HG03103 (cell line): ENCODE measurements around the gene COPS7A.
A peak's percentile ranks its signal among the peaks of the same experiment; 100 is the strongest.

Experiments
- ATAC-seq: cut with Tn5 transposase; IDR thresholded peaks from one replicate; pipeline ENCODE4 v1.9.1; 2021; ENCODE audit warnings: low read depth; ENCODE audit not compliant: unreplicated experiment

COPS7A gene

GRCh38 chr12:6723607-6724408, at the start of gene COPS7A:
Gene COPS7A (plus strand): TSS chr12:6724046. CDS start chr12:6724657, 611 bp downstream.
- ATAC-seq, result peak; percentile 88

- ATAC-seq, result no peak
These were observed 46.9 kb upstream of the COPS7A start for GRCh38 chr12:6676962-6677361.

GRCh38 chr12:6684609-6685008, 39.2 kb upstream of the COPS7A start:
- no peak for ATAC-seq

GRCh38 chr12:6685814-6686213, 38.0 kb upstream of the COPS7A start:
- no peak for ATAC-seq

- no peak for ATAC-seq
These were observed 35.3 kb upstream of the COPS7A start for GRCh38 chr12:6688543-6688998.

GRCh38 chr12:6688999-6689882, 34.6 kb upstream of the COPS7A start, which contains the start of gene ZNF384:
Gene ZNF384 (minus strand): TSS chr12:6689375. CDS start chr12:6679520, 9,855 bp downstream.
- ATAC-seq, result peak; percentile 73

GRCh38 chr12:6691473-6691872, 32.4 kb upstream of the COPS7A start:
- no peak for ATAC-seq

- no peak for ATAC-seq
These were observed 31.0 kb upstream of the COPS7A start for GRCh38 chr12:6692888-6693287.

GRCh38 chr12:6693832-6694355, 30.0 kb upstream of the COPS7A start:
- ATAC-seq, result no peak

GRCh38 chr12:6694701-6695100, 29.1 kb upstream of the COPS7A start:
- ATAC-seq, result no peak

GRCh38 chr12:6695313-6696045, 28.4 kb upstream of the COPS7A start:
- ATAC-seq, result no peak

- ATAC-seq, result no peak
These were observed 26.9 kb upstream of the COPS7A start for GRCh38 chr12:6696690-6697583.

GRCh38 chr12:6697584-6698351, 26.1 kb upstream of the COPS7A start:
- ATAC-seq, result no peak

- ATAC-seq, result no peak
These were observed 25.3 kb upstream of the COPS7A start for GRCh38 chr12:6698352-6699046.

GRCh38 chr12:6699259-6699988, 24.4 kb upstream of the COPS7A start:
- ATAC-seq, result no peak

GRCh38 chr12:6699989-6700645, 23.7 kb upstream of the COPS7A start:
- no peak for ATAC-seq

- no peak for ATAC-seq
These were observed 23.2 kb upstream of the COPS7A start, which contains the start of gene PIANP for GRCh38 chr12:6700646-6701051. Gene PIANP (minus strand): TSS chr12:6700815. CDS start chr12:6698061, 2,754 bp downstream.
